Naive thymus-derived CD4-positive, alpha-beta T cell (primary cell): ENCODE data around the gene AKAP8. TPM values are rescaled to one million over a fixed set of nuclear protein-coding genes. Genes with fewer than 3 reads are reported as not detected.
"Not testable (repeated sequence)": the region's sequence is repeated elsewhere in the genome, so short reads cannot be mapped to it uniquely, and the experiment has no call there.

Experiments
- ATAC-seq: fragments of 150-1000 bp; cut with Tn5 transposase; 2 replicates; pipeline ENCODE4 v1.10.0; 2021; ENCODE audit warnings: mild to moderate bottlenecking, moderate library complexity
- CTCF ChIA-PET: fragments of 350-600 bp; sonication (Branson Sonifier 250); formaldehyde crosslinking; loops from one replicate; lab custom pipeline; 2021; ENCODE audit warnings: antibody characterized with exemption; lab: Charles Lee
- POLR2A ChIA-PET: fragments of 350-600 bp; sonication (Branson Sonifier 250); formaldehyde crosslinking; loops from one replicate; lab custom pipeline; 2021; ENCODE audit warnings: antibody characterized with exemption, inconsistent platforms; lab: Charles Lee
- DNase-seq, 9 donors: peaks; one replicate each; pipeline versions ENCODE4 v3.0.0 to v3.0.0-alpha.2; 2020 to 2022; ENCODE audit warnings: mixed read lengths in 1 of 9
- H3K27ac ChIP-seq: one replicate; pipeline ENCODE4 v1.7.0; 2013; ENCODE audit warnings: mild to moderate bottlenecking, low read depth, low read length, moderate library complexity
- H3K27me3 ChIP-seq, 2 donors: one replicate each; pipeline ENCODE4 v1.7.0; 2013; ENCODE audit warnings: low read length in 2 of 2, mild to moderate bottlenecking in 2 of 2, moderate library complexity in 2 of 2; ENCODE audit not compliant: control insufficient read depth in 2 of 2, insufficient read depth in 2 of 2
- H3K36me3 ChIP-seq, 3 experiments: 1 replicate in 2 of 3; 2 replicates in 1 of 3; pipeline ENCODE4 v1.7.0; 2013; ENCODE audit warnings: low read length in 3 of 3, mild to moderate bottlenecking in 3 of 3, moderate library complexity in 1 of 3; ENCODE audit not compliant: insufficient read depth in 3 of 3, control insufficient read depth in 2 of 3
- H3K4me1 ChIP-seq, 2 donors: one replicate each; pipeline ENCODE4 v1.7.0; 2013; ENCODE audit warnings: low read length in 2 of 2, mild to moderate bottlenecking in 2 of 2, moderate library complexity in 1 of 2; ENCODE audit not compliant: control insufficient read depth in 2 of 2, insufficient read depth in 2 of 2
- H3K4me3 ChIP-seq: 2 replicates; pipeline ENCODE4 v1.7.0; 2013; ENCODE audit warnings: mild to moderate bottlenecking, low read length
- H3K9me3 ChIP-seq, 3 experiments: 1 replicate in 2 of 3; 2 replicates in 1 of 3; pipeline ENCODE4 v1.7.0; 2013; ENCODE audit warnings: low read length in 3 of 3; ENCODE audit not compliant: control insufficient read depth in 2 of 3
- H3K27ac Mint-ChIP-seq, 9 donors: one replicate each; pipeline ENCODE4 v1.8.0; 2020 to 2022; ENCODE audit warnings: mixed read lengths in 9 of 9, mild to moderate bottlenecking in 8 of 9, moderate library complexity in 5 of 9, inconsistent platforms in 2 of 9
- H3K27me3 Mint-ChIP-seq, 5 donors: one replicate each; pipeline ENCODE4 v1.8.0; 2021 to 2022; ENCODE audit warnings: mixed read lengths in 5 of 5, mild to moderate bottlenecking in 1 of 5
- H3K36me3 Mint-ChIP-seq, 5 donors: one replicate each; pipeline ENCODE4 v1.8.0; 2020 to 2022; ENCODE audit warnings: mixed read lengths in 5 of 5, mild to moderate bottlenecking in 3 of 5, inconsistent platforms in 1 of 5
- H3K4me1 Mint-ChIP-seq, 7 donors: one replicate each; pipeline ENCODE4 v1.8.0; 2020 to 2022; ENCODE audit warnings: mixed read lengths in 7 of 7, mild to moderate bottlenecking in 3 of 7, inconsistent platforms in 1 of 7
- H3K4me3 Mint-ChIP-seq, 10 donors: one replicate each; pipeline ENCODE4 v1.8.0; 2020 to 2022; ENCODE audit warnings: mild to moderate bottlenecking in 10 of 10, mixed read lengths in 10 of 10, moderate library complexity in 6 of 10, inconsistent platforms in 2 of 10
- H3K9me3 Mint-ChIP-seq, 11 donors: one replicate each; pipeline ENCODE4 v1.8.0; 2020 to 2022; ENCODE audit warnings: mixed read lengths in 11 of 11, mild to moderate bottlenecking in 4 of 11, inconsistent platforms in 1 of 11, moderate library complexity in 1 of 11
- intact Hi-C, 2 donors: fragments of 100-400 bp; cut with micrococcal nuclease; formaldehyde crosslinking; loops; one replicate each; pipeline ENCODE4 v1.15.1; 2023
- polyA plus RNA-seq, 2 donors: library from polyadenylated mRNA; unstranded; fragments of 300-500 nt; fragmentation: Illumina TruSeq; gene quantifications; one replicate each; pipeline ENCODE4 v1.2.3, GENCODE V29; 2021
- total RNA-seq, 6 experiments: library from RNA in 5 of 6; stranded (reverse) in 5 of 6; gene quantifications; 1 replicate in 5 of 6; 2 replicates in 1 of 6; pipeline ENCODE4 v1.2.3 and lab custom pipeline; 2021 to 2026

AKAP8 gene
- total and polyA plus RNA-seq, 7 experiments from 2014 or later, result 11.9 to 81.2 (median 76.4) TPM

DNA sequence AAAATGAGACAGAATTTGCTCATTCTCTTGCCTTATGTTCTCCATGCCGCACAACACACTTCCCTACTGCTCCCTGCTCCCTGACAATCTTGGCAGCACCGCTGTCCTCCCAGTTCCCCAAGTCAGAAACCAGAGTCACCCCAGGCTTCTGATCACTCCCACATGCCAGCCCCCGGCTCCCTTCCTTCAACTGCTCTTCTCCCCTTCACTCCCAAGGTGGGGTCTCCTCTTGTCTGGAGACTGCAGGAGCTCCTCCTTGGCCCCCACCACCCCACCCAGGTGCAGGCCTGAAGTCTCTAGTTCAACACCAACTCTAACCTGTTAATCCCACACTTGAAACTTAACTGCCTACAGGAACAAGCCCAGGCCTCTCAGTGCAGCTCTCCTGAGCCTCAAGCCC lies 16.8 kb upstream of the AKAP8 start:
- no peak for DNase-seq
- H3K27ac ChIP-seq, result no peak overlapping the region
- Mint-ChIP-seq H3K27ac (peak overlapping the region in 4 of 9 donors; percentile 60 to 73 (median 68)), H3K27me3 (no peaks in the 10 kb centered on the region), H3K36me3 (peaks cover 20 to 57% (median 25%) of the 10 kb centered on the region in 5 donors), H3K4me3 (no peak overlapping the region), H3K4me1 (peaks cover 0 to 10% (median 3%) of the 10 kb centered on the region in 7 donors), H3K9me3 (peaks cover 0 to 1% (median 0%) of the 10 kb centered on the region in 11 donors)
- ChIA-PET CTCF (no interaction called here), POLR2A (no interaction called here)
- H3K9me3 ChIP-seq, result no peaks in the 10 kb centered on the region
- no peaks in the 10 kb centered on the region for H3K4me1 ChIP-seq
- no peak overlapping the region for H3K4me3 ChIP-seq
- no peak for ATAC-seq
- H3K27me3 ChIP-seq, result no peaks in the 10 kb centered on the region
- intact Hi-C loops, result no loop called here
- H3K36me3 ChIP-seq, result peaks cover 0 to 66% (median 12%) of the 10 kb centered on the region in 3 experiments

DNA sequence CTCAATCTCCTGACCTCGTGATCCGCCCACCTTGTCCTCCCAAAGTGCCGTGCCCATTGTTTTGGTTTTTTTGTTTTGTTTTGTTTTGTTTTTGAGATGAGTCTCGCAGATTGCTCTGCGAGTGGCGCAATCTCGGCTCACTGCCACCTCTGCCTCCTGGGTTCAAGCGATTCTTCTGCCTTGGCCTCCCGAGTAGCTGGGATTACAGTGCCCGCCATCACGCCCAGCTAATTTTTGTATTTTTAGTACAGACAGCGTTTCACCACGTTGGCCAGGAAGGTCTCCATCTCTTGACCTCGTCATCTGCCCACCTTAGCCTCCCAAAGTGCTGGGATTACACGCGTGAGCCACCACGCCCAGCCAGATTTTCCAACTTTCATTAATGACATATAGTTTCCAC lies 15.7 kb upstream of the AKAP8 start:
- DNase-seq, H3K9me3 ChIP-seq, H3K4me3 ChIP-seq, H3K9me3 Mint-ChIP-seq, H3K27me3 Mint-ChIP-seq, H3K4me3 Mint-ChIP-seq, ATAC-seq, H3K4me1 ChIP-seq, H3K27ac ChIP-seq, H3K27me3 ChIP-seq, intact Hi-C loops: not testable (repeated sequence)
- peaks cover 20 to 55% (median 25%) of the 10 kb centered on the region in 5 donors for H3K36me3 Mint-ChIP-seq
- H3K4me1 Mint-ChIP-seq, result peaks cover 0 to 15% (median 3%) of the 10 kb centered on the region in 7 donors
- H3K27ac Mint-ChIP-seq, result peak overlapping the region in 1 of 9 donors; percentile 28
- POLR2A ChIA-PET, result interaction anchor here (0.7 kb wide), 1 partner anchor 84 kb away, joined by 4 read pairs; no protein-coding TSS in a partner anchor
- CTCF ChIA-PET, result interaction anchor here (0.6 kb wide), 1 partner anchor 90 kb away, joined by 3 read pairs; no protein-coding TSS in a partner anchor
- peaks cover 0 to 61% (median 12%) of the 10 kb centered on the region in 3 experiments for H3K36me3 ChIP-seq

DNA sequence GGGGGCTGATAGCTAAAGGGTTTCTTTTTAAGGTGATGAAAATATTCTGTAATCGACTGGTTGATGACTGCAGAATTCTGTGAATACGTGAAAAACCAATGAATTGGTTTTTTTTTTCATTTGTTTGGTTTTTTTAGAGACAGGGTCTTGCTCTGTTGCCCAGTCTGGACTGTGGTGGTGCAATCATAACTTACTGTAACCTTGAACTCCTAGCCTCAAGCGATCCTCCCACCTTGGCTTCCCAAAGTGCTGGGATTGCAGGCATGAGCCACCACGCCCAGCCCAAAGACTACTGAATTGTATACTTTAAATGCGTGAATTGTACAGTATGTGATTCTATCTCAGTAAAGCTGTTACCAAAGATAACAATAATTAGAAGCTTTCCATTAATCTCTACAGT lies 14.8 kb upstream of the AKAP8 start:
- H3K4me1 Mint-ChIP-seq, result peaks cover 0 to 18% (median 6%) of the 10 kb centered on the region in 7 donors
- DNase-seq, result no peak
- no peaks in the 10 kb centered on the region for H3K27me3 Mint-ChIP-seq
- intact Hi-C loops, result no loop called here
- H3K27ac Mint-ChIP-seq, result peak overlapping the region in 1 of 9 donors; percentile 71
- no peak overlapping the region for H3K27ac ChIP-seq
- H3K9me3 Mint-ChIP-seq, result peaks cover 0 to 1% (median 0%) of the 10 kb centered on the region in 11 donors
- ChIA-PET CTCF (no interaction called here), POLR2A (interaction anchor here (0.6 to 0.7 kb wide), 2 partner anchors 23 to 1230 kb away, joined by 3 to 7 read pairs; no protein-coding TSS in a partner anchor)
- no peaks in the 10 kb centered on the region for H3K4me1 ChIP-seq
- no peaks in the 10 kb centered on the region for H3K9me3 ChIP-seq
- H3K36me3 ChIP-seq, result peaks cover 0 to 53% (median 11%) of the 10 kb centered on the region in 3 experiments
- H3K36me3 Mint-ChIP-seq, result peaks cover 20 to 47% (median 25%) of the 10 kb centered on the region in 5 donors
- no peak overlapping the region for H3K4me3 Mint-ChIP-seq
- H3K4me3 ChIP-seq, result no peak overlapping the region
- ATAC-seq, result no peak
- H3K27me3 ChIP-seq, result no peaks in the 10 kb centered on the region

DNA sequence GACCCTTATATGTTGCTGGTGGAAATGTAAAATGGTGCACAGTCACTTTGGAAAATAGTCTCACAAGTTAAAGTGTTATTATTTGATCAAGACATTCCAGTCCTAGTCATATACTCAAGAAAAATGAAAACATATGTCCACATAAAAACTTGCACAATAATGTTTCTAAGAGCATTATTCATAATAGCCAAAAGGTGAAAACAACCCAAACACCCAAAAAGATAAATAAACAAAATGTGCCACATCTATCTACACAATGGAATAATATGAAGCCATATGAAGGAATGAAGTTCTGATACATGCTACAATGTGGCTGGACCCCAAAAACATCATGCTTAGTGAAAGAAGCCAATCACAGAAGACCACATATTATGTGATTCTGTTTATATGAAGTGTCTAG lies 14.4 kb upstream of the AKAP8 start:
- intact Hi-C loops, result no loop called here
- Histone ChIP-seq H3K4me1 (no peaks in the 10 kb centered on the region), H3K27ac (no peak overlapping the region), H3K4me3 (no peak overlapping the region), H3K36me3 (peaks cover 0 to 49% (median 7%) of the 10 kb centered on the region in 3 experiments), H3K27me3 (no peaks in the 10 kb centered on the region), H3K9me3 (no peaks in the 10 kb centered on the region)
- H3K4me1 Mint-ChIP-seq, result peaks cover 0 to 22% (median 6%) of the 10 kb centered on the region in 7 donors
- H3K9me3 Mint-ChIP-seq, result peaks cover 0 to 1% (median 0%) of the 10 kb centered on the region in 11 donors
- no peaks in the 10 kb centered on the region for H3K27me3 Mint-ChIP-seq
- ATAC-seq (no peak), DNase-seq (no peak)
- no peak overlapping the region for H3K4me3 Mint-ChIP-seq
- peak overlapping the region in 1 of 9 donors; percentile 71 for H3K27ac Mint-ChIP-seq
- CTCF ChIA-PET, result no interaction called here
- H3K36me3 Mint-ChIP-seq, result peaks cover 20 to 47% (median 25%) of the 10 kb centered on the region in 5 donors
- POLR2A ChIA-PET, result interaction anchor here (0.6 to 0.7 kb wide), 2 partner anchors 24 to 1231 kb away, joined by 3 to 7 read pairs; no protein-coding TSS in a partner anchor

DNA sequence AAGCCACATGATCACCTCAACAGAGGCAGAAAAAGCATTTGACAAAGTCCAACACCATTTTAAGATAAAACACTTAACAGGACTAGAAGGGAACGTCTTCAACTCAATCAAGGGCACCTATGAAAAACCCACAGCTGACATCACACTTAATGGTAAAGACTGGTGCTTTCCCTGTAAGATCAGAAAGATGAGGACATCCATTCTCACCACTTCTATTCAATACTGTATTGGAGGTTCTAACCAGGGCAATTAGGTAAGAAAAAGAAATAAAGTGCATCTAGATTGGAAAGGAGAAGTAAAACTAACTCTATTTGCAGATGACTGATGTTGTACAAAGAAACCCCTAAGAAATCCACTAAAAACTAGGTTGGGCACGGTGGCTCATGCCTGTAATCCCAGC lies 11.2 kb upstream of the AKAP8 start:
- no peaks in the 10 kb centered on the region for H3K4me1 ChIP-seq
- no peak overlapping the region for H3K27ac ChIP-seq
- ATAC-seq, result no peak
- peaks cover 0 to 27% (median 0%) of the 10 kb centered on the region in 3 experiments for H3K36me3 ChIP-seq
- no peak overlapping the region for H3K4me3 ChIP-seq
- Mint-ChIP-seq H3K27me3 (no peaks in the 10 kb centered on the region), H3K4me3 (no peak overlapping the region), H3K36me3 (peaks cover 4 to 27% (median 9%) of the 10 kb centered on the region in 5 donors), H3K4me1 (peaks cover 0 to 14% (median 3%) of the 10 kb centered on the region in 7 donors), H3K9me3 (no peaks in the 10 kb centered on the region), H3K27ac (no peak overlapping the region)
- ChIA-PET CTCF (no interaction called here), POLR2A (no interaction called here)
- H3K27me3 ChIP-seq, result no peaks in the 10 kb centered on the region
- DNase-seq, result no peak
- no peaks in the 10 kb centered on the region for H3K9me3 ChIP-seq
- intact Hi-C loops, result no loop called here

DNA sequence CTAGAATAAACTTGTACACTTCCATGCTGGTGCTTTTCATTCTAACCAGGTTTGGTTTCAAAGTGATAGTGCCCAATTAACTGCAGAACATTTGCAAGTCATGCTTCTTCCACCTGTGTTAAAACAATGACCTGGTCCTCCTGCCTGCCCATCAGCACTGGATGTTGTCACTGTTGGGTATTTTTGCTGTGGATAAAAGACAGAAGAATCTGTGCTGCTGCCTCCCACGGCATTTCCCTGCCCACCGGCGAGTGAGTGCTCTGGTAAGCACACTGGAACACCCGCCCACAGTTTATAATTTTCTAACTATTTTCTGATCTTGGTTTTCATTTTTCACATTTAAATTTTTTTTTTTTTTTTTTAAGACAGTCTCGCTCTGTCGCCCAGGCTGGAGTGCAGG lies 2.3 kb upstream of the AKAP8 start:
- Histone ChIP-seq H3K9me3 (no peaks in the 10 kb centered on the region), H3K4me3 (no peak overlapping the region), H3K27me3 (no peaks in the 10 kb centered on the region), H3K27ac (no peak overlapping the region), H3K4me1 (peaks cover 19% of the 10 kb centered on the region in 2 donors), H3K36me3 (peaks cover 0 to 12% (median 0%) of the 10 kb centered on the region in 3 experiments)
- ChIA-PET POLR2A (no interaction called here), CTCF (no interaction called here)
- ATAC-seq (no peak), DNase-seq (no peak)
- H3K27ac Mint-ChIP-seq, result peak overlapping the region in 5 of 9 donors; percentile 4 to 100 (median 33)
- H3K27me3 Mint-ChIP-seq, result no peaks in the 10 kb centered on the region
- H3K9me3 Mint-ChIP-seq, result peaks cover 0 to 4% (median 0%) of the 10 kb centered on the region in 11 donors
- peaks cover 10 to 31% (median 24%) of the 10 kb centered on the region in 7 donors for H3K4me1 Mint-ChIP-seq
- intact Hi-C loops, result loop anchor here in 1 of 2 donors (2.0 kb wide), 1 partner anchor 117 kb away; no protein-coding TSS in a partner anchor
- H3K36me3 Mint-ChIP-seq, result peaks cover 0 to 7% (median 0%) of the 10 kb centered on the region in 5 donors
- peak overlapping the region in 7 of 10 donors; percentile 1 to 100 (median 93) for H3K4me3 Mint-ChIP-seq
